ENCODE data around the gene ARHGEF17. TPM values are rescaled to one million over a fixed set of nuclear protein-coding genes. Genes with fewer than 3 reads are reported as not detected.

The ARHGEF17 gene
- total RNA-seq, 2 donors from 2014 or later: 0.02 to 0.16 TPM

DNA sequence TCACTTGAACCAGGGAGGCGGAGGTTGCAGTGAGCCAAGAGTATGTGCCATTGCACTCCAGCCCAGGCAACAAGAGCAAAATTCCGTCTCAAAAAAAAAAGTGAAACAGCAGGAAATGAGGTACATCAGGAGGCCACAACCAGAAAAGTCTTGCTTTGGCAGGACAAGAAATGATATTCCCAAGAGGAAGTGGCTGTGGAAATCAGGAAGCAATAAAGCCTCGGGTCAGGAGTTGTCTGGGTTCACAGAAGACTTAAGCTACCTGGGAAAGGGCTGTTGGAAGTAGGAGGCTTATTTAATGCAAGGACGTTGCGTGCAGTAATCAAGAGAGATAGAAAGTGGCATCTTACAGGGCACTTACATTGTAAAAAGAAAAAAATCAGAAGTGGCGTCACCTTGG is 58.9 kb downstream of the ARHGEF17 start:
- no peaks in the 10 kb centered on the region for H3K9me3 Mint-ChIP-seq
- peak overlapping the region; percentile 11 to 88 for H3K27ac Mint-ChIP-seq
- no peaks in the 10 kb centered on the region for H3K36me3 Mint-ChIP-seq
- ATAC-seq (no peak), DNase-seq (ENCODE audit: low spot score in 2 of 2) (no peak)

DNA sequence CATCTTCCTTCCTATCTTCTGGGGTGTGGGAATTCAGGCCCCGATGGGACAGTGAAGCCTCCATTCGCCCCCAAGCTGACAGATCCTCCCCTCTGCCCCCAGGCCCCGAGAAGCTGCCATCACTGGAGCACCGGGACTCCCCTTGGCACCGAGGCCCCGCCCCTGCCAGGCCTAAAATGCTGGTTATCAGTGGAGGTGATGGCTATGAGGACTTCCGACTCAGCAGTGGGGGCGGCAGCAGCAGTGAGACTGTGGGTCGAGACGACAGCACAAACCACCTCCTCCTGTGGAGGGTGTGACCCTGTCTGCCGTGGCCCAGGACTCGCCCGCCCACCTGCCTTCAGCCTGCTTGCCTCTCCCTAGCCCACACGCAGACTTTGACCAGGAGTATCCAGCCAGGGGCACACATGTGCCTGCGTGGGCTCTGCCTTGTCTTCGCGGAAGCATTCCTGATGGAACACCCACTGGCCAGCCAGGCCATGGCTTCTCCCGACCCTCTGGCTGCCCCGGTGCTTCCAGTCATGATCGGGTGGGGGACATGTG is 59.5 kb downstream of the ARHGEF17 start:
- ATAC-seq: no peak
- H3K27ac Mint-ChIP-seq: peak overlapping the region in 1 of 2 donors; percentile 88
- DNase-seq (ENCODE audit: low spot score in 2 of 2): no peak
- no peaks in the 10 kb centered on the region for H3K36me3 Mint-ChIP-seq
- H3K9me3 Mint-ChIP-seq: no peaks in the 10 kb centered on the region

DNA sequence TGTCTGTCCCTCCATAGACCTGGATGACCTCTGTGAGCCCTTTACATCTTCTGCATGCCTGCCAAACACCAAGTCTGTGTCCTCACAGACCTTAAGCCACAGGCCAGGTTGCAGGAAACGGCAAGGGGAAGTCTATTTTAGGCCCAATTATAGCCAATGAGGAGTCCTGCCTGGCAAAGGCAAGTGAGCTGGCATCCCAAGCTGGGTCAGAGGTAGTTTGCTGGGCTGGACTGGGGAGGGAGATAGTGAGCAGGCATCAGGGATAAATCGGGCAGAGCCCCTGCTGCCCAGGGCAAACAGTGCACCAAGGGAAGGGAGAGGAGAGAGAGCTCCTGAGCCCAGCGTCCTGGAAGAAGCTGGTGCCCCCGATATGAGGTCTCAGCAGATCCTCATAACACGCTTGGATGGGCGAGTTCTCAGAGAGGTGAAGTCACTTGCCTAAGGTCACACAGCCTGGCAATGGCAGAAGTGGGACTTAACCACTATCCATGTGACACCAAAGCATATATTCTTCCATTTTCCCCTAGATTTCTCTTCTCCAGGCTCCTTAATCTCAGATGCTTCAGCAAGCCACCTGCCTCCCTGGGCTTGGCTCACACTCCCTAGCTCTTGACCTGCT is 64.4 kb downstream of the ARHGEF17 start:
- no peak for ATAC-seq
- H3K9me3 Mint-ChIP-seq: no peaks in the 10 kb centered on the region
- H3K27ac Mint-ChIP-seq: no peak overlapping the region
- H3K36me3 Mint-ChIP-seq: peaks cover 5 to 6% of the 10 kb centered on the region in 2 donors
- no peak for DNase-seq (ENCODE audit: low spot score in 2 of 2)

DNA sequence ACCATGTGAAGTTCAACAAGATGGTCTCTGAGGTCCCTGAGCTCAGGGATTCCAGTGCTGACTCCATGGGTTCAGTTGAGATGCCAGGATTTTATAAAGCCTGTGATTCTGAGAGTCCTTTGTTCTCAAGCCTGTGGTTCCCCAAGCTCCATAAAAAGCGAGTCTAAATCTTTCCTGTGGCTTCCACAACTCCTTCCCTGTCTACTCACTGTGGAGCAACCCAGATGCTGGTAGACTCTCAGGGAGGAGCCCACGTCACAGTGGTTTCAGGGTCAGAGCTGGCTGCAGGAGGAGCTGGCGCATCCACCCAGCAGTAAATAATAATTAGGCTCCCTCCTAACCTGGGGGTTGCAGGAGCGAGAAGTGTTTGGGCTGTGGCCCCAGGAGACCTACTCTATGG is 66.1 kb downstream of the ARHGEF17 start:
- ATAC-seq (no peak), DNase-seq (ENCODE audit: low spot score in 2 of 2) (no peak)
- no peaks in the 10 kb centered on the region for H3K9me3 Mint-ChIP-seq
- H3K27ac Mint-ChIP-seq: no peak overlapping the region
- peaks cover 5 to 6% of the 10 kb centered on the region in 2 donors for H3K36me3 Mint-ChIP-seq

DNA sequence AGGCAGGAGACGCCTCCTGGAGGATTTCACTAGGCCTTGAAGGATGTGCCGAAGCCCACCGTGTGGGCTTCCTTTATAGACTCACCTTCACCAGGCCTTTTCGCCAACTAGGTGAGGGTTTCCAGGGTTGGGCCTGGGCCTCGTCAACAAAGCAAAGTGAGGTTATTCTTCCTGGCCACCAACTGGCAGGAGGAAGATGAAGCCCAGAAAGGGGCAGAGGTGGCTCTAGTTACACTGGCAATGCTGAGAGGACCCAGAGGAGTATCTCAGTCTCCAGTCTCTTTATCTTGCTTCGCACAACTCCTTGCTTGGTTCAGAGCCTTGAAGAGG is 67.7 kb downstream of the ARHGEF17 start:
- peaks cover 5 to 6% of the 10 kb centered on the region in 2 donors for H3K36me3 Mint-ChIP-seq
- peak overlapping the region; percentile 90 to 94 for H3K27ac Mint-ChIP-seq
- ATAC-seq (no peak), DNase-seq (ENCODE audit: low spot score in 2 of 2) (no peak)
- no peaks in the 10 kb centered on the region for H3K9me3 Mint-ChIP-seq

DNA sequence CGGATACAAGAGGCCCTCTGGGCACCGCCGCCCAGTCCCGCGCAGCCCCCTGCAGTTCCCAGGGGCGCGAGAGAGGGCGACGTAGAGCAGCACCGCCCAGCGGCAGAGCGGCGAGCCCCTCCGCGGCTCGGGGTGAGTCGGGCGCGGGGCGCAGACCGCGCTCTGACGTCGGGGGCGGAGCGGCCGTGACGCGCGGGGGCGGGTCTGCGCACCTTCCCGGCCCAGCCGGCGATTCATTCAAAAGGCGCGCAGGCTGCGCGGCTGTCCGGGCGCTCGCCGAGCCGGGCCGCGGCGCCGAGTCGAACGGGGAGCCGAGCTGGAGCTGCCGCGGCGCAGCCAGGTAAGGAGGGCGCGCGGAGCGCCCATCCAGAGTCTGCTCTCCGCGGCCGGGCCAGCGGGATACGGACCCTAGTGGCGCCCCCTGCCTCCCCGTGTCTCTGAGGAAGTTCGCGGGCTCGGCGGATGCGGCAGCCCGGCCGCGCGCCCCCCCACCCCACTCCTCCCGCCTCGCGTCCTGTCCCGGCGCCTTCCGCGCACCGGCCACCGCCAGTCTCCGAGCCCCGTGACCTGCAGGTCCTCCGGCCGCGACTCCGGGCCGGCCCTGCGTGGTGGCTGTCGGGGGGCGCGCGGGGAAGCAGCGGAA is 68.2 kb downstream of the ARHGEF17 start, which contains the start of gene RELT:
Gene RELT (plus strand): TSS at position 240 of the 643 bp plus-strand sequence. CDS start 12,738 bp downstream, outside the sequence.
- DNase-seq (ENCODE audit: low spot score in 2 of 2): peak; percentile 93 to 100
- H3K27ac Mint-ChIP-seq: peak within 1 kb of the TSS; percentile 94 to 97
- H3K36me3 Mint-ChIP-seq: peaks cover 5 to 6% of the 10 kb centered on the region in 2 donors
- peak; percentile 78 to 84 for ATAC-seq
- no peaks in the 10 kb centered on the region for H3K9me3 Mint-ChIP-seq

DNA sequence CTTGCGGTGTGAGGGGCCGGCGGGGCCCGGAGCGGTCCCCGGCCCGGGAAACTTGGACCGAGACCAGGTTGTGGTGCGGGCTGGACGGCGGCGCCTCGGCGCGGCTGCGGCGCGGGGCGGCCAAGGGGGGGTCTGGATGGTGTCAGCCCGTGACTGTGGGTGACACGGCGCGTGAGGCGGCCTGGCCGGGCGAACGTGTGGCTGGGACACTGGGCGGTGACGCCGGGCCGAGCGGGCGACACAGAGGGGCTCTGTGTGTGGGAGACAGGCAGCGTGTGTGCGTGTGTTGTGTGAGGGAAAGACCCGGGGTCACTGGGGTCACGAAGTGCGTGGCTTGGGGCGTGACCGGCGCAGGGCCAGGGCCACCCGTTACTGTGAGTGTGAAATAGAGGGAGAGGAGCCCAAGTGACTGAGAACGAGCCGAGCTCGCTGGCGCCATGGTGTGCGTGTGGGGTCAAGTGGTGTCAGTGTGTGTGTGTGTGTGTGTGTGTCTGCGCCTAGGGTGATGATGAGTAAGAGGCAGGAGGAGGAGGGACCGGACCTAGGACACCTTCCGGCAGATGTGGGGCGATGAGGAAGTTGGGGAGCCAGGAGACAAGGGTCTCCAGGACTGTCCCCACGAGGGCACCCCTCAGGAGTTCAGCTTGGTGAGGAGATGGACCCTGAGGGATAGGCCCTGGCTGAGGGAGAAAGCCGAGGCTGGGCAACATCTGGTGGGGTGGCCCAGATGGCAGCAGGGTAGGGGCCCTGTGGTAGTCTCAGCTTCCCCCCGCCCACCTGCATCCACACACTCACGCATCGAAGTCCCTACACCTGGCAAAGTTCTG is 68.9 kb downstream of the ARHGEF17 start:
- Mint-ChIP-seq H3K27ac (peak overlapping the region; percentile 94 to 97), H3K9me3 (no peaks in the 10 kb centered on the region), H3K36me3 (peaks cover 5 to 6% of the 10 kb centered on the region in 2 donors)
- peak; percentile 65 to 74 for DNase-seq (ENCODE audit: low spot score in 2 of 2)
- ATAC-seq: peak; percentile 50 to 74

DNA sequence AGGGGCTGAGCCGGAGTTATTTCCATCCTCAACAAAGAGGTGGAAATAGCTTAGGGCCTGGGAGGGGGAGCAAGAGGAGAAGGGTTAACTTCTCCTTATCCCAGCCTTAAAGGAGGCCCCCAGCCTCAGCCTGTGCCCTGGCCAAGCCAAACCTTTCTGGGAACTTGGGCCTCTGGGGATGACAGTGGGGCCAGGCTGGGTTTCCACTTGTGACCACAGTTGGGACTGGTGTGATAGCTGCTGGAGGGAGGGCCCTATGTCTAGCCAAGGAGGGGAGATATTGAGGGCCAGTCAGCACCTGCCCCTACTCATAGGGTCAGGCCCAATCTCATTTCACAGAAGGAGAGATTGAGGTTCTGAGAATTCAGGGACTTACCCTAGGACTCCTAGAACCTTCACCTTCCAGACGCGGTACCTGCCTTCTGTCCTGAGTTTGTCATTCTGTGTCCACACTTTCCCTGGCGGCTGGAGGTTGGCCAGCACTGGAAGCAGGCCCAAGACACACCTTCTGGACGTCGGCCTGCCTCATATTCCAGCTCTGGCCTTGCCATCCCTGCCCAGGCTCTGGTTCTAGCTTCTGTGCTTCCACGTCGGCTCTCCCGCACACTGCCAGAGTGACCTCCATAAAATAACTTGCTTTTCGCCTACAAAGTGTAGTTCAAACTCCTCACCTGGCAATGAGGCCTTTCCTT is 71.3 kb downstream of the ARHGEF17 start:
- ATAC-seq: no peak
- Mint-ChIP-seq H3K36me3 (peaks cover 5 to 6% of the 10 kb centered on the region in 2 donors), H3K9me3 (no peaks in the 10 kb centered on the region), H3K27ac (peak overlapping the region; percentile 71 to 93)
- no peak for DNase-seq (ENCODE audit: low spot score in 2 of 2)

DNA sequence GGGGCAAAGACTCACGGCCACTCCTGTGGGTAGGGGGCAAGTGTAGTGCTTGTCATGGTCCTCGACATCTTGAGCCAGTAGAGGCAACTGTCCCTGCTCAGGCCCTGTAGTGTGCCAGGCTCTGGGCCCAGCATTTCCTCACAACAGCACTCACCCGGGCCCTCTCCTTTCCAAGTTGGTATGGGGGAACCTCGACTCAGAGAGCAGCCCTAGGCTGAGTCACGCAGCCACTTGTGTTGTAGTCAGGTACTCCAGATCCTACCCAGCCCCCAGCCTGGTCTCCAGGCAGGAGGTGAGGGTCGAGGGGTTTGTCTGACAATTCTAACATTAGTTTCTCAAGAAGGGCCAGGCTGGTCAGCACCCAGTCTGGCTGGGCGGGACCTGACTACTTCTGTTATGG is 72.3 kb downstream of the ARHGEF17 start:
- DNase-seq (ENCODE audit: low spot score in 2 of 2): no peak
- Mint-ChIP-seq H3K9me3 (no peaks in the 10 kb centered on the region), H3K27ac (peak overlapping the region; percentile 50 to 71), H3K36me3 (peaks cover 5 to 6% of the 10 kb centered on the region in 2 donors)
- ATAC-seq: no peak

DNA sequence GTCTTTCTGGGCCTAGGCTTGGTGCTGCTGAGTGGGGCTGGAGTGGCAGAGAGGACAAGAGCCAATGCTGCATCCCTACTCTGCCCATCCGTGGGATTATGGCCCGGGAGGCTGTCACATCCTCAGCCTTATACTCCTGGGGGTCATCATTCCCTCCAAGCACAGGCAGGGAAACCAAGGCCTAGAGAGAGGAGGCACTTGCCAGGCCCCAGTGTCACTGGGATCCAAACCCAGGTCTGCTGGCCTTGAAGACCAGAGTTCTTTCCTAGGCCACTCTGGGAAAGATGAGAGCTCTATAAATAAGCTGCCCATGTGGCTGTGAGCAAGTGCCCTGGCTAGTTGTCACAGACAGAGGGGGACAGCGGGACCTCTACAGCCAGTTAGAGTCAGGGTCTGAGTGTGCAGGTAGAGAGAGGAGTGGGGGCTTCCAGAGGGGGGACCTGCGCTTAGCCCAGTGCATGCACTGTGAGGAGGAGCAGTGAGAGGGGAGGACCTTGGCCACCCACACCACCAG is 72.9 kb downstream of the ARHGEF17 start:
- no peak for ATAC-seq
- Mint-ChIP-seq H3K36me3 (peaks cover 5 to 6% of the 10 kb centered on the region in 2 donors), H3K9me3 (no peaks in the 10 kb centered on the region), H3K27ac (peak overlapping the region; percentile 36 to 48)
- DNase-seq (ENCODE audit: low spot score in 2 of 2): no peak

DNA sequence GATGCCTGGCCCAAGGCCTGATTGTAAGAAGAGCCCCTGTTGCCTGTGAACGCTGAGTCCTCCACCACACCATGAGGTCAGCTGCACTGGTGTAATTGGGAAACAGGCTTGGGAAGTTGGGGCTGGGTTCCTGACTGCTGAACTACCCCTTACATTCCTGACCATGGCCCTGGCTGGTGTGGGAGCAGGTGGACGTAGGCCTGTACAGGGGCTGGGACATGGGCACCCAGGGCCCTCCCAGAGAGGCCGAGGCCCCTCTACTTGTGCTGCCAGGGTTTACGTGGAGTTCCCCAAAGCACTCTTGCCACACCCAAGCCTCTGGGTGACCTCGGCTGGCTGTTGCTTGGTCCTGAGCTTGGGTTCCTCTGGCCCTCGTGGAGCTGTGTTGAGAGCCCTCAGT is 73.5 kb downstream of the ARHGEF17 start:
- Mint-ChIP-seq H3K27ac (peak overlapping the region in 1 of 2 donors; percentile 22), H3K36me3 (peaks cover 5 to 6% of the 10 kb centered on the region in 2 donors), H3K9me3 (no peaks in the 10 kb centered on the region)
- ATAC-seq (no peak), DNase-seq (ENCODE audit: low spot score in 2 of 2) (no peak)

DNA sequence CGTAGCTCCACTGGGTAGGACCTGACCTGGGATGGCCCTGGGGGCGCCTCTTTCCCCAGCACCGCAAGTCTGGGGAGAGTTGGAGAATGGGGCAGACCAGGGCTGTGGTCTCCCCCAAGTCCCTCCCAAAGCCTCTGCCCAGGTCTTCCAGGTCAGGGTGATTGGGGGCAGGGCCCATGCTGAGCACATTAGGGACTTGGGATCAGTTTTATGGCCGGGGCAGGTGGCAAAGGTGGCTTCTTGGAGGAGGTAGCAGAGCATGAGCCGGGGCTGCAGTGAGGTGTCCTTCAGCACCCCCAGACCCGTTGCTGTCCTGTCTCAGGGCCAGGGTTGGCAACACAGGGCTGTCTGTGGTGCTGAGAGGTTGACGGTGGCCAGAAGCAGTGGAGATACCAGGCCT is 74.1 kb downstream of the ARHGEF17 start:
- DNase-seq (ENCODE audit: low spot score in 2 of 2) (no peak), ATAC-seq (no peak)
- no peaks in the 10 kb centered on the region for H3K9me3 Mint-ChIP-seq
- peaks cover under 1 to 1% of the 10 kb centered on the region in 2 donors for H3K36me3 Mint-ChIP-seq
- H3K27ac Mint-ChIP-seq: peak overlapping the region; percentile 35 to 84

DNA sequence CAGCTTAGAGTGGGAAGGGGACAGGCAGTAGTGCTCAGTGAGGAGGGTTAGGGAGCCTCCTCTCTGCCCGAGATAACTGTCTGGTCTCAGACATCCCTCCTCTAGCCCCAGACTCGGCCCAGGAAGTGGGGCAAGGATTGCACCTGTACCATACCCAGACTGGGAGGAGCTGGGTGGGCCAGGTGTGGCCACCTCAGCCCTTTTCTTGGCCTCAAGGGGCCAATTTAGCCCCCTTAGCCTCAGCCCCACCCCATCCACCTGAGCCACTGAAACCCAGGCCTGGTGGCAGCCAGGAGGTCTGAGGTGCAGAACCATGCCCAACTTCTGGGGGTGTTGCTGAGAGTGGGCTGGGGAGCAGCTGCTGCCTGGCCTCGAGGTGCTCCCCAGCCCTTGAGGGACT is 74.7 kb downstream of the ARHGEF17 start:
- peak overlapping the region in 1 of 2 donors; percentile 54 for H3K27ac Mint-ChIP-seq
- no peak for ATAC-seq

DNA sequence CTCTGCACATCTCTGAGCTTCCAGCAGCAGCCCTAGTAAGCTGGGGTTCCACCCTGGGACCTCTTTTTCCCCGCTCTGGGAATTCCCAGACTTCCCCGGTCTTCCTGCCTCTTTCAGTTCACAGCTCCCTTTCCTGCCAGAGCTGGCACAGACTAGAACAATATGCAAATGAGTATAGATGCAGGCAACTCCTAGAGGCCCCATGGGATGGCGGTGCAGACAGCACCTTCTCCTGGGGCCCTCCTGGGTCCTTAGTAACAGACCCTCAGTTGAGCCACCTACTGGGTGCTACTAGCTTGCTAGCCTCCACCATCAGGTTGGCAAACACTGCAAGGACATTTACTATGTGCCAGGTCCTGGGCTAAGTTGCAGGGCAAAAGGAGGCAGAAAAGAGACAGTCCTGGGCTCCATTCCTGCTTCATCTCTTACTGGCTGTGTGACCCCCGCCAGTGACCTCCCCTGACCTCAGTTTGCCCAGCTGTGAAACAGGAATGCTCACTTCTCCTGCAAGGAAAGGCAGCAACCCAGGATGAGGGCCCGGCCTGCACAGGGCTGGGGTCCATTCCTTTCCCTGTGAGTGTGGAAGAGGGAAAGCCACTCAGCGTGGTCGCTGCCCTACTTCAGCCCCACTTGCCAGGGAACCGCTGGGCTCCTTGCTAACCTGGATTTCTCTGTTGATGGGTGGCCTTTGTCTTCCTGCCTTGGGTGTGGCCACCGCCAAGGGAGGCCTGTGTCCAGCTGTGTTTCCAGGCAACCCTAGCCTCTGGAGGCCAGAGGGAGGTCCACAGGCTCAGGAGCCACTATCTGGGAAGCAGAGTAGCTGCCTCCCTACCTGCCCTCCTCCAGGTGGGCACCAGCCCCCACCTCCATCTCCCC is 75.4 kb downstream of the ARHGEF17 start:
- DNase-seq (ENCODE audit: low spot score in 2 of 2): no peak
- Mint-ChIP-seq H3K36me3 (no peaks in the 10 kb centered on the region), H3K27ac (peak overlapping the region; percentile 29 to 54), H3K9me3 (no peaks in the 10 kb centered on the region)
- ATAC-seq: no peak

More for the DNA sequence above, 74.7 kb downstream of the ARHGEF17 start:
- no peaks in the 10 kb centered on the region for H3K36me3 Mint-ChIP-seq
- no peak for DNase-seq (ENCODE audit: low spot score in 2 of 2)
- no peaks in the 10 kb centered on the region for H3K9me3 Mint-ChIP-seq

DNA sequence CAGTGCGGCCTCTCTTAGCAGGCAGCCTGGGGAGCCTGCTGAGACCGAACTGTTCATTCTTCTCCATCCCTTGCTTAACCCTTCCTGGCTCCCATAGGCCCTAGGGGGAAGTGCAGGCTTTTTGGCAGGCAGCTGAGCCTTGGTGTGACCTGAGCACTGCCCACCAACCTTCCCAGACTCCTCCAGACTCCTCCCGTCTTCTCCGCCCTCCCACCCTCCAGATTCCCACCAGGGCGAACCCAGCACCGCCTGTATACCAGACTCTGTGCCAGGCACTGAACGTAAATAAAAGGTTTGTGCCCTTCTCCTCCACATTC is 76.0 kb downstream of the ARHGEF17 start:
- no peak for ATAC-seq
- Mint-ChIP-seq H3K36me3 (no peaks in the 10 kb centered on the region), H3K9me3 (no peaks in the 10 kb centered on the region), H3K27ac (peak overlapping the region; percentile 54 to 72)
- DNase-seq (ENCODE audit: low spot score in 2 of 2): no peak

DNA sequence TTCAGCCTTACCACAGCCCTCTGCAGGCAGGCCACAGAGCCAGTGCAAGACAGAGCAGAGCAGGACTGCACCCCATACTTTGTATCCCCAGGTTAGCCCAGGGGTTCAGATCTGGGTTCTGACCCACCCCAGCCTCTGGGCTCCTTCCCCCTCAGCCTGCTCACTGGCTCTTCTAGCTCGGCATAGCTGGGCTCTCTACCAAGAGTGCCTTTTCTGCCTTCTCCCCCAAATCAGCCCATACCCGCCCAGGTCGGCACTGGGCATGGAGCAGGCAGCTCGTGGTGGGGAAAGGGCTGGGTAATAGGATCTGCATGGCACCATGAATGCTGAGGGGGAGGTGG is 76.4 kb downstream of the ARHGEF17 start:
- ATAC-seq: no peak
- Mint-ChIP-seq H3K36me3 (no peaks in the 10 kb centered on the region), H3K9me3 (no peaks in the 10 kb centered on the region), H3K27ac (peak overlapping the region; percentile 54 to 72)
- no peak for DNase-seq (ENCODE audit: low spot score in 2 of 2)

Data from activated naive CD4-positive, alpha-beta T cell treated with anti-CD3 and anti-CD28 coated beads, Interleukin-2, amount 50 U/mL, for 72 hours (primary cell).